PC-3 (cell line): ENCODE measurements around the gene RNF126. TPM values are rescaled to one million over a fixed set of nuclear protein-coding genes. Genes with fewer than 3 reads are reported as not detected.

Experiments used
- ATAC-seq: fragments of 200-7000 bp; cut with Tn5 transposase; 2 replicates; pipeline ENCODE4 v1.9.1; 2020; ENCODE audit warnings: mild to moderate bottlenecking, moderate library complexity
- BruUV-seq: library from RNA; stranded (reverse); fragments of 400-500 nt; replicated peaks from 2 replicates; lab custom pipeline; 2021; lab: Mats Ljungman, UMichigan
- CTCF ChIA-PET: fragments of 300-600 bp; sonication (Branson Sonifier 250); formaldehyde crosslinking; loops from one replicate; lab custom pipeline; 2022; ENCODE audit warnings: antibody characterized with exemption; lab: Charles Lee
- POLR2A ChIA-PET: fragments of 300-600 bp; sonication (Branson Sonifier 250); formaldehyde crosslinking; loops from one replicate; lab custom pipeline; 2022; ENCODE audit warnings: antibody characterized with exemption; ENCODE audit not compliant: unreplicated experiment; lab: Charles Lee
- DNase-seq: peaks from one replicate; pipeline ENCODE4 v3.0.0-alpha.2; 2015
- H2AFZ ChIP-seq: fragments of 300-600 bp; sonication (generic); 2 replicates; pipeline ENCODE4 v1.6.0; 2016; ENCODE audit warnings: antibody characterized with exemption, low read length
- H3F3A ChIP-seq: fragments of 300-600 bp; sonication (generic); one replicate; pipeline ENCODE4 v1.6.0; 2017; ENCODE audit warnings: antibody characterized with exemption, low read length, control low read depth, mild to moderate bottlenecking; ENCODE audit not compliant: unreplicated experiment
- H3K27ac ChIP-seq: fragments of 300-600 bp; sonication (generic); 2 replicates; pipeline ENCODE4 v1.5.1; 2016; ENCODE audit warnings: mild to moderate bottlenecking, low read length
- H3K27me3 ChIP-seq: fragments of 300-600 bp; sonication (generic); 2 replicates; pipeline ENCODE4 v1.6.1; 2016; ENCODE audit warnings: low read length, mixed read lengths
- H3K36me3 ChIP-seq: fragments of 300-600 bp; sonication (generic); 2 replicates; pipeline ENCODE4 v1.6.1; 2016; ENCODE audit warnings: low read depth, mixed run types, low read length, mixed read lengths
- H3K4me1 ChIP-seq: fragments of 300-600 bp; sonication (generic); 2 replicates; pipeline ENCODE4 v1.5.1; 2016; ENCODE audit warnings: low read length; ENCODE audit not compliant: insufficient read depth
- H3K4me2 ChIP-seq: fragments of 300-600 bp; sonication (generic); 2 replicates; pipeline ENCODE4 v1.6.0; 2016; ENCODE audit warnings: low read length
- H3K4me3 ChIP-seq: fragments of 300-600 bp; sonication (generic); 2 replicates; pipeline ENCODE4 v1.5.1; 2016; ENCODE audit warnings: mild to moderate bottlenecking, low read length, mixed read lengths
- H3K79me2 ChIP-seq: fragments of 300-600 bp; sonication (generic); 2 replicates; pipeline ENCODE4 v1.6.1; 2017; ENCODE audit warnings: low read length, mixed read lengths
- H3K9ac ChIP-seq: fragments of 300-600 bp; sonication (generic); 2 replicates; pipeline ENCODE4 v1.6.0; 2016; ENCODE audit warnings: mild to moderate bottlenecking, low read length
- H3K9me2 ChIP-seq: fragments of 300-600 bp; sonication (generic); replicated peaks from 2 replicates; pipeline ENCODE4 v1.6.1; 2016; ENCODE audit warnings: mixed run types, low read length, mixed read lengths
- H3K9me3 ChIP-seq: fragments of 300-600 bp; sonication (generic); 2 replicates; pipeline ENCODE4 v1.6.1; 2016; ENCODE audit warnings: low read length, mixed read lengths
- H4K20me1 ChIP-seq: fragments of 300-600 bp; sonication (generic); 2 replicates; pipeline ENCODE4 v1.6.1; 2016; ENCODE audit warnings: low read length, mixed read lengths
- CTCF ChIP-seq: fragments of 300-600 bp; sonication (generic); conservative IDR thresholded peaks from 2 replicates; pipeline ENCODE4 v1.5.1; 2017; ENCODE audit warnings: antibody characterized with exemption, low read depth, mild to moderate bottlenecking, low read length
- EZH2 ChIP-seq: fragments of 300-600 bp; sonication (generic); IDR thresholded peaks from one replicate; pipeline ENCODE4 v1.6.1; 2017; ENCODE audit warnings: antibody characterized with exemption, mild to moderate bottlenecking, low read length; ENCODE audit not compliant: unreplicated experiment
- EZH2phosphoT487 ChIP-seq: fragments of 300-600 bp; sonication (generic); IDR thresholded peaks from 2 replicates; pipeline ENCODE4 v1.6.1; 2018; ENCODE audit warnings: mild to moderate bottlenecking, antibody characterized with exemption, low read length, borderline replicate concordance
- intact Hi-C: fragments of 100-400 bp; cut with micrococcal nuclease; formaldehyde crosslinking; loops from 2 replicates; pipeline ENCODE4 v1.9.0; 2023
- total RNA-seq: library from RNA; depleted of rRNA; stranded (reverse); fragments of >200 nt; gene quantifications from 2 replicates; pipeline ENCODE4 v1.2.3, GENCODE V29; 2014

The RNF126 gene
- total RNA-seq, 1 experiment from 2014 or later = 86.4 TPM

- Histone ChIP-seq H3K9me2 (no peaks in the 10 kb centered on the region), H2AFZ (no peak overlapping the region), H3K9me3 (no peaks in the 10 kb centered on the region), H3K9ac (no peak overlapping the region), H3K79me2 (peaks cover 94% of the 10 kb centered on the region), H3K27ac (no peak overlapping the region), H3K4me1 (peaks cover 8% of the 10 kb centered on the region), H3K36me3 (no peaks in the 10 kb centered on the region), H3K27me3 (no peaks in the 10 kb centered on the region), H3K4me2 (no peak overlapping the region), H3F3A (no peaks in the 10 kb centered on the region), H3K4me3 (no peak overlapping the region), H4K20me1 (peaks cover 50% of the 10 kb centered on the region)
- no peak for TF ChIP-seq CTCF
- TF ChIP-seq EZH2phosphoT487 = no peak
- no peak for TF ChIP-seq EZH2
- ChIA-PET POLR2A (no interaction called here), CTCF (no interaction called here)
- DNase-seq = no peak
- intact Hi-C loops = no loop called here
- ATAC-seq = no peak
- no TSS peak for BruUV-seq
Measured at GRCh38 chr19:656751-657559, 6.1 kb downstream of the RNF126 start.

- Histone ChIP-seq H3K79me2 (peaks cover 81% of the 10 kb centered on the region), H3K9me2 (no peaks in the 10 kb centered on the region), H3F3A (no peaks in the 10 kb centered on the region), H3K4me2 (no peak overlapping the region), H3K4me1 (peaks cover 2% of the 10 kb centered on the region; the same call in 1 of the 2 replicates), H3K36me3 (no peaks in the 10 kb centered on the region), H2AFZ (no peak overlapping the region), H3K27me3 (no peaks in the 10 kb centered on the region), H3K27ac (no peak overlapping the region), H3K4me3 (no peak overlapping the region), H3K9me3 (no peaks in the 10 kb centered on the region), H3K9ac (no peak overlapping the region), H4K20me1 (peaks cover 38% of the 10 kb centered on the region)
- intact Hi-C loops = no loop called here
- TF ChIP-seq EZH2phosphoT487 = no peak
- no peak for TF ChIP-seq CTCF
- BruUV-seq = no TSS peak
- ATAC-seq = no peak
- ChIA-PET POLR2A (no interaction called here), CTCF (no interaction called here)
- no peak for DNase-seq
Measured at GRCh38 chr19:655691-656090, 7.3 kb downstream of the RNF126 start.

GRCh38 chr19:653425-653824, 9.6 kb downstream of the RNF126 start:
- Histone ChIP-seq H4K20me1 (peaks cover 23% of the 10 kb centered on the region; the same call in 1 of the 2 replicates), H3K4me3 (no peak overlapping the region), H3K9ac (no peak overlapping the region), H3F3A (no peaks in the 10 kb centered on the region), H3K27ac (no peak overlapping the region), H3K4me1 (no peaks in the 10 kb centered on the region), H3K36me3 (no peaks in the 10 kb centered on the region), H3K27me3 (no peaks in the 10 kb centered on the region), H3K9me3 (no peaks in the 10 kb centered on the region), H3K4me2 (no peak overlapping the region), H3K9me2 (no peaks in the 10 kb centered on the region), H3K79me2 (peaks cover 59% of the 10 kb centered on the region), H2AFZ (no peak overlapping the region)
- POLR2A ChIA-PET = no interaction called here
- ATAC-seq (no peak), DNase-seq (no peak)
- TF ChIP-seq EZH2 = no peak
- no peak for TF ChIP-seq CTCF
- no peak for TF ChIP-seq EZH2phosphoT487
- CTCF ChIA-PET = no interaction called here
- no TSS peak for BruUV-seq
- intact Hi-C loops = no loop called here
